Stimulated activated CD8-positive, alpha-beta memory T cell treated with anti-CD3 and anti-CD28 coated beads, Interleukin-12 subunit alpha, Interleukin-12 subunit beta, amount 100 ng/mL, for 1 hour (primary cell): ENCODE results near the gene FGFR2.

Source experiments
- DNase-seq: peaks from one replicate; pipeline ENCODE4 v3.0.0-alpha.2; 2020; ENCODE audit warnings: low read depth

FGFR2 gene

GRCh38 chr10:121452581-121452980 lies 145.7 kb downstream of the FGFR2 start:
- DNase-seq, result no peak

GRCh38 chr10:121450247-121450646 lies 148.0 kb downstream of the FGFR2 start:
- DNase-seq, result no peak

- DNase-seq, result no peak
These were observed 148.7 kb downstream of the FGFR2 start for GRCh38 chr10:121449482-121449924.

GRCh38 chr10:121448766-121449421 lies 149.3 kb downstream of the FGFR2 start:
- DNase-seq, result no peak

GRCh38 chr10:121444520-121445165 lies 153.6 kb downstream of the FGFR2 start:
- no peak for DNase-seq

GRCh38 chr10:121442086-121442935 lies 155.9 kb downstream of the FGFR2 start:
- no peak for DNase-seq

- DNase-seq, result no peak
These were observed 157.8 kb downstream of the FGFR2 start for GRCh38 chr10:121440461-121440860.

GRCh38 chr10:121438333-121438732 lies 159.9 kb downstream of the FGFR2 start:
- no peak for DNase-seq

- DNase-seq, result no peak
These were observed 160.6 kb downstream of the FGFR2 start for GRCh38 chr10:121437596-121437995.

GRCh38 chr10:121436630-121437341 lies 161.5 kb downstream of the FGFR2 start:
- DNase-seq, result no peak

GRCh38 chr10:121436281-121436629 lies 162.0 kb downstream of the FGFR2 start:
- no peak for DNase-seq

GRCh38 chr10:121435099-121435875 lies 163.0 kb downstream of the FGFR2 start:
- no peak for DNase-seq

- no peak for DNase-seq
These were observed 164.3 kb downstream of the FGFR2 start for GRCh38 chr10:121433965-121434364.

- DNase-seq, result no peak
These were observed 169.4 kb downstream of the FGFR2 start for GRCh38 chr10:121428867-121429266.
